Central memory CD8-positive, alpha-beta T cell (primary cell): ENCODE data around the gene DDR2.

Experiments
- ATAC-seq: fragments of 150-1000 bp; cut with Tn5 transposase; replicated peaks from 2 replicates; pipeline ENCODE4 v1.10.0; 2022; ENCODE audit warnings: mild to moderate bottlenecking, moderate FRiP score, moderate number of reproducible peaks; ENCODE audit not compliant: poor library complexity, severe bottlenecking; ENCODE audit errors: extremely low read depth
- DNase-seq, 2 donors: peaks; one replicate each; pipeline ENCODE4 v3.0.0; 2021; ENCODE audit warnings: low spot score in 2 of 2
- H3K27ac Mint-ChIP-seq: one replicate; pipeline ENCODE4 v1.8.0; 2022; ENCODE audit warnings: low read depth, mild to moderate bottlenecking, moderate library complexity, mixed read lengths
- H3K27me3 Mint-ChIP-seq: one replicate; pipeline ENCODE4 v1.8.0; 2022; ENCODE audit warnings: mixed read lengths
- H3K36me3 Mint-ChIP-seq: one replicate; pipeline ENCODE4 v1.8.0; 2022; ENCODE audit warnings: mild to moderate bottlenecking, moderate library complexity, mixed read lengths; ENCODE audit not compliant: insufficient read depth
- H3K4me1 Mint-ChIP-seq: one replicate; pipeline ENCODE4 v1.8.0; 2022; ENCODE audit warnings: mixed read lengths
- H3K4me3 Mint-ChIP-seq: one replicate; pipeline ENCODE4 v1.8.0; 2022; ENCODE audit warnings: mild to moderate bottlenecking, moderate library complexity, mixed read lengths
- H3K9me3 Mint-ChIP-seq: one replicate; pipeline ENCODE4 v1.8.0; 2022; ENCODE audit warnings: mixed read lengths

The DDR2 gene

GRCh38 chr1:162823771-162824525, 191.7 kb downstream of the DDR2 start:
- no peak for ATAC-seq
- peaks cover 9% of the 10 kb centered on the region for H3K27me3 Mint-ChIP-seq
- H3K4me1 Mint-ChIP-seq: peaks cover 19% of the 10 kb centered on the region
- no peaks in the 10 kb centered on the region for H3K36me3 Mint-ChIP-seq
- H3K4me3 Mint-ChIP-seq: no peak overlapping the region
- H3K27ac Mint-ChIP-seq: no peak overlapping the region
- no peaks in the 10 kb centered on the region for H3K9me3 Mint-ChIP-seq
- no peak for DNase-seq

DNA sequence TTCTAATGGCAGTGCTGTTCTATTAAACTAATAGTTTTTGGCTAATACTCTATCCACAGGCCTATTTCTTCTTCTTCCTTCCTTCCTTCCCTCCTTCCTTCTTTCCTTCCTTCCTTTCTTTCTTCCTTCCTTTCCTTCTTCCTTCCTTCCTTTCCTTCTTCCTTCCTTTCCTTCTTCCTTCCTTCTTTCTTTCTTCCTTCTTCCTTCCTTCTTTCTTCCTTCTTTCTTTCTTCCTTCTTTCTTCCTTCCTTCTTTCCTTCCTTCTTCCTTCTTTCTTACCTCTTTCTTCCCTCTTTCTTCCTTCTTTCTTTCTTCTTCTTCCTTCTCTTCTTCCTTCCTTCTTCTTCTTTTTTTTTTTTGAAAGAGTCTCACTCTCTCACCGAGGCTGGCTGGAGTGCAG, 197.0 kb downstream of the DDR2 start:
- DNase-seq (no peak), ATAC-seq (no peak)
- no peak overlapping the region for H3K4me3 Mint-ChIP-seq
- H3K27ac Mint-ChIP-seq: no peak overlapping the region
- H3K9me3 Mint-ChIP-seq: no peaks in the 10 kb centered on the region
- peaks cover 8% of the 10 kb centered on the region for H3K27me3 Mint-ChIP-seq
- peaks cover 8% of the 10 kb centered on the region for H3K4me1 Mint-ChIP-seq
- no peaks in the 10 kb centered on the region for H3K36me3 Mint-ChIP-seq

GRCh38 chr1:162832470-162832869, 200.2 kb downstream of the DDR2 start:
- Mint-ChIP-seq H3K4me3 (no peak overlapping the region), H3K4me1 (peaks cover 15% of the 10 kb centered on the region), H3K36me3 (no peaks in the 10 kb centered on the region), H3K27me3 (peaks cover 8% of the 10 kb centered on the region), H3K27ac (no peak overlapping the region), H3K9me3 (peaks cover 5% of the 10 kb centered on the region)
- ATAC-seq (no peak), DNase-seq (no peak)

DNA sequence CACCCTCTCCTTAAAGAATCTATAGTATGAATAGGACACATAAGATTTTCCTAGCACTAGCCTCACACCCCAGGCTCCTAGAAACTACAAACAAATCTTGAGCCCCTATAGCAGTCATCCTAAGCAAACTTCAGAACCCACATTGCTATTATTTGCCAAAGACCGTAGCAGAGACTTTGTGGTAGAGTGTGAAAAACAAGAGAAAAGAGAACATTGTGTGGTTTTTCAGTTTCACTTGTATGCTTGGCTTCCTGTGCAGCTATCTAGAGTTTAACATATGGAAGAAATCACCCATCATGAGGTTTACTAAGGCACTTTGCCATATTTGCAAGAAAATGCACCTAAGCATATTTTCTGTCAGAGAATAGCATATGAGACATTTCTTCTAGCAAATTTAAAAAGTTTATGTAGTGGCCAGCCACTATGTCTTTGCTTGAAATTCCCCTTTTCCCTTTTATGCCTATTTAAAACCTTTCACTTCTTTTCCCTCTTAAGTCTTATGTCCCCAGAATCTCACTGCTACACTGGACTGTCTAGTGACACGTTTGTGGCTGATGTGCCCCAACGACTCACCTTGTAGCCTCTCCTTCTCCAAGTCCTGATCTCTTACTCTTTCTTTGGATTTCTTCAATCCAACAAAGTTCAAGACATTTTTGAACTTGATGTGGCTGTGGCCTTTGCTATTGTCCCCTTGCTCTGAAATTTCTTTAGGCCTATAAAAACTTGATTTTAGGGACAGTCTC, 203.1 kb downstream of the DDR2 start:
- no peak overlapping the region for H3K27ac Mint-ChIP-seq
- peaks cover 18% of the 10 kb centered on the region for H3K9me3 Mint-ChIP-seq
- no peak for ATAC-seq
- H3K27me3 Mint-ChIP-seq: no peaks in the 10 kb centered on the region
- no peaks in the 10 kb centered on the region for H3K36me3 Mint-ChIP-seq
- DNase-seq: no peak
- peaks cover 15% of the 10 kb centered on the region for H3K4me1 Mint-ChIP-seq
- H3K4me3 Mint-ChIP-seq: no peak overlapping the region
